NOMO-1 treated with DMSO at 0.1 percent for 48 hours (cell line): Measurements from ENCODE around the gene CCNDBP1.
"Not testable (repeated sequence)": the region's sequence is repeated elsewhere in the genome, so short reads cannot be mapped to it uniquely, and the experiment has no call there.

Source experiments
- DNase-seq: peaks from one replicate; lab custom pipeline; 2025; ENCODE audit not compliant: unreplicated experiment; lab: John Stamatoyannopoulos, UW

Gene CCNDBP1

DNA sequence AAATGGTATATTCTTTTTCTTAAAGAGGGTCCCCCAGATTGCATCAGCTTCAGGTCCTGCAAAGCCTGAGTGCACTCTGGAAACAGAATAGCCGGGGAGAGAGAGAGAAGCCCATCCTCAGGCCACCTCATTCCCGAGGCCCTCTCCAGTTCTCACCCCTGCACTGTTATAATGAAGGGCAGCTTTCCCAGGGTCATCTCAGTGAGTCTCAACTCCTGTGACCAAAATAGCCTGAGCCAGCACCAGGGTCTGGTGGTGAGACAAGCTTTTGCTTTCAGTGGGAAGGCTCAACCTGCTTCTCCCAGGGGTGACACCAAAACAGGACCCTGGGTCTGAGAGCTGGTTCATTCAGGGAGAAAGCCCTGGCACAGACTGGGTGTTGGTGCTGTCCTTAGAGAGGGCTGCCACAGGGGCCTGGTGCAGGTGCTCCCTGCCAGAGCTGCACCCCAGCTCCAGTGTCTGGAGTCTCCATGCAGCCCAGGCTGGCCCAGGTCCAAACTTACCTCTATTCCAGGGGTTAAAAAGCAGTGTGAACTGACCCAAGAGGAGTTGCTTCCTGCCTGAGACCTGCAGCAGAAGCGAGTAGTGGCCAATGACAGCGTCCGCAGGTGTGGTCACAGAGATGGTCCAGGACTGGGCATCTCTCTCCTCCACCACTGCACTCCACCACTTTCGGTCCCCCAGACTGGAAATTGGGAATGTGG is 29.5 kb downstream of the CCNDBP1 start:
- no peak for DNase-seq

DNA sequence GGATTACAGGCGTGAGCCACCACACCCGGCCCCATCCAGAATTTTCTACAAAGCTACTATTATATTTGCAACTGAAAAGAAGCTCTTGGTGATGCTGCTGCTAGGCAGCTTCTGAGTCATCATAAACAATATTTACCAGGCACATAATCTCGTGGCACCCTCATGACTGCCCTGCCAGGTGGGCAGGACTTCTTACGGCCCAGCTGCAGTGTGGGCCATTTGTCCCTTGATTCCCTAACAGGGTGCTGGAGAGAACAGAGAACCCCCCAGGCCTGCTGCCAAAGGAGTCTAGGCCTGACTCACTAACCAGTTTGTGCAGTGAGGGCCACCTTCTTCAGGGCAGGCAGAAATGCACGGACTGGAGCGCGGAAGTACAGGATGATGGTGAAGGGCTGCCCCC is 30.8 kb downstream of the CCNDBP1 start:
- no peak for DNase-seq

DNA sequence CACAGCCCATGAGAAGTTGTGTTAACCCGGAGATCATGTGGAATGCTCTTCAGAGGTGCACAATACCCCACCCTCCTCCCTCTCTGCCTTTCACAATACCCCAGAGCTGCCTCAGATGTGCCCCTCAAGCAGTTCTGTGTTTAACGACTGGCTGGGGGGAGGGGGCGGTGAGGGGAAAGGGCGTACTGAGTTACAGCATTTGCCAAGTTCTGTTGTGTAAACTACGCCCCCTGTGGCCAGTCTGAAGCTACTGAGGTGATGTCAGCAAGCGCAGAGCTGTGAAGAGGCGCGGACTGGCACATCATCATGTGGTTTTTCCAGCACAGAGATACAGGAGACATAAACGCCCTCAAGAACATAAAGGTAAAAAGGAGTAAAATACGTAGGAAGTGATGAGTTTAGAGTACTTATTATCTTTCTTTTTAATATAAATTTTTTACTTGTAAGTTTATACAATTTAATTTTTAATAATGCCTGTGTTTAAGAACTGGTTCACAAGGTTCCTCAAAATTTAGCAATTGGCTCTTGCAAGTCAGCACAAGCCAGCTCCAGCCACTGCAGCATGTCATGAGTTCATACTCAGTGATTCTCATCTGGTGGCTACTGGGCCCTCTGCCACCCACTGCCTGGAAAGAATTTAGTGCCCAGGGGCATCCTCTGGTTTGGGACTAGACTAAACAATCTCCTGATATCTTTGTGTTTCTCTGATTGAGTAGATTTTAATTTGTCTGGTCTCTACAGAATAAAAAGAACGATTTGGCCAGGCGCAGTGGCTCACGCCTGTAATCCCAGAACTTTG is 33.9 kb downstream of the CCNDBP1 start:
- peak; percentile 18 for DNase-seq

GRCh38 chr15:43219929-43220928 is 35.0 kb downstream of the CCNDBP1 start:
- no peak for DNase-seq

DNA sequence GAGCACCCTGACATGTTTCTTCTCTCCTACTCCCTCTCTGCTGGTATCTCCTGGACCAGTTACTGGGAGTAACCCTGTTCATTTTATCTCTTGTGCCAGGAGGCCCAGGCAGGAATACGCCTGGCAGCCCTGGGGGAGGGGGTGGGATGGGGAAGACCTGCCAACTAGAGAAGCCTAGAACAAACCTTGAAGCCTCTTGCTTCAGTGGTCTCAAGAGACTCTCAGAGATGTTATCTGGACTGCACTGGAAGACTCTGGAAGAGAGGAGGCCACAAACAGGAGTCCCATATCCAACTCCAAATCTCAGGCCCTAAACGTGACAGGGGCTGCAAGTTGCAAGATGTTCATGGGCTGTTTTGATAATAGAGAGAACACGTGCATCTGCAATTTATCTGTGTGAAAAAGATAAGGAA is 35.8 kb downstream of the CCNDBP1 start, which contains the start of gene EPB42:
TSS of gene EPB42 (minus strand) at position 28 of the 413 bp plus-strand sequence. CDS start 193 bp downstream, outside the sequence.
- DNase-seq: no peak

GRCh38 chr15:43221422-43221821 is 36.2 kb downstream of the CCNDBP1 start:
- DNase-seq: no peak

- peak; percentile 67 for DNase-seq
These were observed 40.2 kb downstream of the CCNDBP1 start for GRCh38 chr15:43225201-43225949.

- DNase-seq: not testable (repeated sequence)
These were observed 40.7 kb downstream of the CCNDBP1 start for GRCh38 chr15:43225950-43226255.

- no peak for DNase-seq
These were observed 41.5 kb downstream of the CCNDBP1 start for GRCh38 chr15:43226436-43227305.

DNA sequence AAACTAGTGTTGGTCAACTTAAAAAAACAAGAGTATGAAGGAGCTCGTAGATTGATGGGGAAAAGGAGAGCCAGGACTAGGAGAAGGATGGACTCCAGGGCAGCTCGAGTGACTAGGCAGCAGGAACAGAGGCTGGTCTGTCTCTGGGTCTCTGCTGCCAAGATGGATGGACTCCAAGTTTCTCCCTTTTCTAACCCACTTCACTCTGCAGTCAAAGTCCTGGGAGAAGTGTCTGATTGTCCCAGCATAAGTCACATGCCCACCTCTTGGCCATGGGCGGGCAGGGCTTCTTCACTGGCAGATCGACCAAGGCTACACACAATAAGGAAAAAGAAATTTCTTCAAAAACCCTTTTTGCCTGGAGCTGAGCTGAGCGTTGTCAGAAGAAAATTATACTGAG is 44.8 kb downstream of the CCNDBP1 start:
- no peak for DNase-seq

- DNase-seq: no peak
These were observed 45.5 kb downstream of the CCNDBP1 start for GRCh38 chr15:43230640-43231115.

DNA sequence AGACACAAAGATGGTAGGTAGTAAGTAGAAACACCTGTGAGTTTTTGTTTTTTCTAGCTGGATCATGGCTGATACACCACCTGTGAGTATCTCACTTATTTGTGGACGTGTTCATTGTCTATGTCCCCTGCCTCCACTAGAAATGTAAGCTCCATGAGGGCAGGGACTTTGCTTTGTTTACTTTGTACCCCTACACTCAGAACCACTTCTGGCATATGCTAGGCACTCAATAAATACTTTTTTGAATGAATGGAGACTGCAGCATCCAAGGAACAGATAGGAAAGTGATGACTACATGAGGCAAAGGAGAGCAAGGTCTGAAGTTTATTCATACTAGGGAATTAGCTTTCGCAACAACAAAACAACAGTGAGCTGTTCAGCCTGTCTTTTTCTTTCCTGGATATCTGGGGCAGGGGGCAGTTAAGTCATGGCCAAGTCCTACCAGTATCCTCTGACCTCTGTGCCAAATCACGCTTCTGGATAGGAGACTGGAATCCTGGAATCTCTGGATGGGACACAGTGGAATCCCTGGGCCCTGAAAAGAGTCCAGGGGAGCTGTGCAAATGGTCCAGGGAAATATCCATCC is 47.2 kb downstream of the CCNDBP1 start:
- no peak for DNase-seq

- no peak for DNase-seq
These were observed 50.3 kb downstream of the CCNDBP1 start for GRCh38 chr15:43235536-43235935.

- no peak for DNase-seq
These were observed 52.8 kb downstream of the CCNDBP1 start for GRCh38 chr15:43237842-43238470.

DNA sequence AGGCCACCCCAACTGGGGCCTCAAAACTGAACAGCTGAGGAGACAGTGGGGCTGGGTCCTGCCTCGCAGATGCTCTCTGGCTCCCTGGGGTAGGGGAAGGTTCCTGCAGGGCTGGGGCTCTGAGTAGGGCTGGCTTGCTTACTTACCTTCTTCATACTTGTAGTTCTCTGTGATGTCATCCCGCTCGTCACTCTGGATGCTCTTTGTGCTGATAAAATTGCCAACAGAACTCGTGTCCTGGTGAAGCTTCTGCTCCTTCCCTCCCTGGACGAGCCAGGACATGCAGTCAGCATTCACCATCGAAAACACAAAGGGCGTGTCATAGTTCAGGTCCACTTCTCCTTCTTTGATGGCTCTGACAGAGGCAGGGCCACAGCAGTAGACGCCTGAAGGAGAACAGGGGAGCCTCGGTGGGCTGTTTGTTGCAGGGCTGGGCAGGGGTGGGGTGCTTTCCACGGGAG is 53.5 kb downstream of the CCNDBP1 start:
- DNase-seq: peak; percentile 77

- peak; percentile 91 for DNase-seq
These were observed 54.7 kb downstream of the CCNDBP1 start for GRCh38 chr15:43239732-43240491.

DNA sequence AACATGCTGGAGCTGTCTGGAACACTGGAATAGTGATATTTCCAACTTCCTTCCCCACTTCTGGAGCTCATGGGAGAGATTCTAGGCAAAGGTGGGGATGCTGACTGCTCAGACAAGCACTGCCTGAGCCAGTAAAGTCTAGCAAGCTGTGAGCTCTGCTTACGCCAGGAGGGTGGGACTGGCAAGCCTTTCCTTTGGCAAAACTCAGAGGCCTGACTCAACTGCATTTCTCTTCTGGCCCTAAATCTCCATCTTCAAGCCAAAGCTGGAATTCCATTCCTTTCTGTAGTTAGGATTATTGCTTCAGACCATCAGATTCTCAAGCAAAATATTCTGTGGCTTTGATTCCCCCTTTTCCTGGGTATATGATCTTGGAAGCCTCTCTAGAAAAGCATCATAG is 55.9 kb downstream of the CCNDBP1 start:
- no peak for DNase-seq

- DNase-seq: no peak
These were observed 57.4 kb downstream of the CCNDBP1 start for GRCh38 chr15:43242616-43243015.
